CD4-positive, CD25-positive, alpha-beta regulatory T cell (primary cell): Measurements from ENCODE around the gene EXOC8. TPM values are rescaled to one million over a fixed set of nuclear protein-coding genes. Genes with fewer than 3 reads are reported as not detected.
A peak's percentile ranks its signal among the peaks of the same experiment; 100 is the strongest.
"Not testable (repeated sequence)": the region's sequence is repeated elsewhere in the genome, so short reads cannot be mapped to it uniquely, and the experiment has no call there.

Source experiments
- ATAC-seq, 2 donors: fragments of 150-1000 bp; cut with Tn5 transposase; one replicate each; pipeline ENCODE4 v1.10.0; 2021; ENCODE audit warnings: low read depth in 2 of 2, moderate number of reproducible peaks in 2 of 2, moderate library complexity in 1 of 2
- DNase-seq, 3 donors: peaks; one replicate each; pipeline versions ENCODE4 v3.0.0 to v3.0.0-alpha.2; 2012 to 2022; ENCODE audit warnings: mixed read lengths in 1 of 3
- H3K27ac ChIP-seq: one replicate; pipeline ENCODE4 v1.7.0; 2013; ENCODE audit warnings: mild to moderate bottlenecking, low read length; ENCODE audit not compliant: insufficient read depth, poor library complexity, severe bottlenecking
- H3K27me3 ChIP-seq: one replicate; pipeline ENCODE4 v1.7.0; 2013; ENCODE audit warnings: low read length; ENCODE audit not compliant: control insufficient read depth, insufficient read depth
- H3K36me3 ChIP-seq: one replicate; pipeline ENCODE4 v1.7.0; 2013; ENCODE audit warnings: mild to moderate bottlenecking, low read length, moderate library complexity; ENCODE audit not compliant: control insufficient read depth, insufficient read depth
- H3K4me1 ChIP-seq: 2 replicates; pipeline ENCODE4 v1.7.0; 2013; ENCODE audit warnings: mild to moderate bottlenecking, low read length; ENCODE audit not compliant: insufficient read depth, control insufficient read depth, poor library complexity, severe bottlenecking
- H3K4me3 ChIP-seq: one replicate; pipeline ENCODE4 v1.7.0; 2013; ENCODE audit warnings: low read depth, mild to moderate bottlenecking, low read length, moderate library complexity
- H3K9me3 ChIP-seq, 2 experiments: 1 replicate in 1 of 2; 2 replicates in 1 of 2; pipeline ENCODE4 v1.7.0; 2013; ENCODE audit warnings: low read length in 2 of 2, mild to moderate bottlenecking in 1 of 2, moderate library complexity in 1 of 2; ENCODE audit not compliant: control insufficient read depth in 2 of 2
- H3K27ac Mint-ChIP-seq, 3 donors: one replicate each; pipeline ENCODE4 v1.8.0; 2020 to 2022; ENCODE audit warnings: mild to moderate bottlenecking in 3 of 3, mixed read lengths in 3 of 3, moderate library complexity in 2 of 3
- H3K27me3 Mint-ChIP-seq: one replicate; pipeline ENCODE4 v1.8.0; 2022; ENCODE audit warnings: mild to moderate bottlenecking, mixed read lengths
- H3K36me3 Mint-ChIP-seq: one replicate; pipeline ENCODE4 v1.8.0; 2020; ENCODE audit warnings: mixed read lengths
- H3K4me1 Mint-ChIP-seq, 4 donors: one replicate each; pipeline ENCODE4 v1.8.0; 2020 to 2022; ENCODE audit warnings: mixed read lengths in 4 of 4, mild to moderate bottlenecking in 1 of 4
- H3K4me3 Mint-ChIP-seq, 4 donors: one replicate each; pipeline ENCODE4 v1.8.0; 2020 to 2022; ENCODE audit warnings: mild to moderate bottlenecking in 4 of 4, mixed read lengths in 4 of 4, moderate library complexity in 3 of 4
- H3K9me3 Mint-ChIP-seq, 7 donors: one replicate each; pipeline ENCODE4 v1.8.0; 2020 to 2022; ENCODE audit warnings: mixed read lengths in 7 of 7, mild to moderate bottlenecking in 3 of 7, moderate library complexity in 2 of 7
- polyA plus RNA-seq, 4 donors: library from polyadenylated mRNA; unstranded; fragments of 300-500 nt; fragmentation: Illumina TruSeq; gene quantifications; one replicate each; pipeline ENCODE4 v1.2.3, GENCODE V29; 2021
- total RNA-seq: library from RNA; stranded (reverse); gene quantifications from one replicate; pipeline ENCODE4 v1.2.3, GENCODE V29; 2022

Gene EXOC8
- total and polyA plus RNA-seq, 5 donors from 2014 or later, result 3.9 to 46.1 (median 4.1) TPM

DNA sequence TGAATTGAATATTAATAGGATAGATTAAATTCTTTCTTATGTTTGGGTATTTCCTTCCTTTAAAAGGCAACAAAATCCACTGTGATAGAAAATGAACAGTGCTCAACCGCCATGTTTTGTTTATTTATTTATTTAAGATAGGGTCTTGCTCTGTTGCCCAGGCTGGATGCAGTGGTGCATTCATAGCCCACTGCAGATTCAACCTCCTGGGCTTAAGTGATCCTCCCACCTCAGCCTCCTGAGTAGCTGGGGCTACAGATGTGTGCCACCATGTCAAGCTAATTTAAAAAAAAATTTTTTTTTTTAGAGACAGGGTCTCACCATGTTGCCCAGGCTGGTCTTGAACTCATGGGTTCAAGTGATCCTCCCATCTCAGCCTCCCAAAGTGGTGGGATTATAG lies 11.2 kb upstream of the EXOC8 start:
- not testable (repeated sequence) for DNase-seq, ATAC-seq, H3K27me3 Mint-ChIP-seq, H3K27me3 ChIP-seq, H3K9me3 ChIP-seq, H3K4me3 ChIP-seq, H3K27ac Mint-ChIP-seq, H3K4me1 ChIP-seq, H3K9me3 Mint-ChIP-seq, H3K27ac ChIP-seq
- peaks cover 36% of the 10 kb centered on the region for H3K36me3 Mint-ChIP-seq
- peak overlapping the region in 1 of 4 donors; percentile 58 for H3K4me3 Mint-ChIP-seq
- peaks cover 67% of the 10 kb centered on the region for H3K36me3 ChIP-seq
- peaks cover 5 to 18% (median 9%) of the 10 kb centered on the region in 4 donors for H3K4me1 Mint-ChIP-seq

DNA sequence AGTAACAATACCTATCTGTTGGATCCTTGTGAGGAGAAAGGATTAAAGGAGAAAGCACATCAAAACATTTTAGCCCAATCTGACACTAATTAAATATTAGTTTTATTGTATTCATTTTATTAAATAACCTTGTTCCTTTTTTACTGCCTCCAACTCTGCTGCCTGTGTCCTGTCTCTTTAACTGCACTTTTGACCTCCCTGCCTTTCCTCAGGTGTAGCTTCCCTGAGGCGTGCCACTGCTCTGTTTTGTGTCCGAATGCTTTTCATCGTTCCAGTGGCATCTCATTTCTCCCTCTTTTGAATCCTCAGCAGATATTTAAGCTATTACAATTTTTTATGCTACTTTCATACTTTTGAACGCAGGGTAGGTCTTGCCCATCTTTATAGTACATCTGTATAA lies 10.8 kb upstream of the EXOC8 start:
- Histone ChIP-seq H3K36me3 (peaks cover 67% of the 10 kb centered on the region), H3K4me3 (no peak overlapping the region), H3K27ac (no peak overlapping the region), H3K9me3 (no peaks in the 10 kb centered on the region), H3K27me3 (no peaks in the 10 kb centered on the region), H3K4me1 (no peaks in the 10 kb centered on the region)
- ATAC-seq (no peak), DNase-seq (no peak)
- Mint-ChIP-seq H3K36me3 (peaks cover 36% of the 10 kb centered on the region), H3K4me1 (peaks cover 7 to 22% (median 13%) of the 10 kb centered on the region in 4 donors), H3K27me3 (no peaks in the 10 kb centered on the region), H3K27ac (no peak overlapping the region), H3K4me3 (peak overlapping the region in 1 of 4 donors; percentile 58), H3K9me3 (peaks cover 0 to 1% (median 0%) of the 10 kb centered on the region in 7 donors)

DNA sequence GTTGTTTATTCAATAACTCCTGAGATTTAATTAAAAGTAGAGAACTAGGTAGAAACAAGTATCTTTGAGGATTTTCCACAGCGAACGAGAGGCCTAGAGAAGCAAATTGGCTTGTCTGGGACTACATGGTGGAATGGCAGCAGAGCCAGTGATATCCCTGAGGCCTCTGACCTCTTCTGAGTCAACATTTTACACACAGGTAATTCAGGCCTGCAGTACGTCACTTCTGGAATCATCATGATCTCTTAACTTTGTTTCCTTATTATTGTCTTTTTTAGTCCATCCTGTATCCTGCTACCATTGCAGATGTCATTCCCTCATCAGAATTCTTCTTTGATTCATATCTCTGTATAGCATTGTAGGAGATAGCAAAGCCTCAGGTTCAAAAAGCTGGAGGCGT lies 10.3 kb upstream of the EXOC8 start:
- peaks cover 9 to 27% (median 15%) of the 10 kb centered on the region in 4 donors for H3K4me1 Mint-ChIP-seq
- DNase-seq (no peak), ATAC-seq (no peak)
- peaks cover 0 to 1% (median 0%) of the 10 kb centered on the region in 7 donors for H3K9me3 Mint-ChIP-seq
- no peak overlapping the region for H3K4me3 ChIP-seq
- H3K27me3 ChIP-seq, result no peaks in the 10 kb centered on the region
- H3K27ac ChIP-seq, result no peak overlapping the region
- H3K9me3 ChIP-seq, result no peaks in the 10 kb centered on the region
- peak overlapping the region in 1 of 3 donors; percentile 26 for H3K27ac Mint-ChIP-seq
- no peaks in the 10 kb centered on the region for H3K27me3 Mint-ChIP-seq
- H3K4me1 ChIP-seq, result no peaks in the 10 kb centered on the region
- no peak overlapping the region for H3K4me3 Mint-ChIP-seq
- peaks cover 38% of the 10 kb centered on the region for H3K36me3 Mint-ChIP-seq
- peaks cover 63% of the 10 kb centered on the region for H3K36me3 ChIP-seq

DNA sequence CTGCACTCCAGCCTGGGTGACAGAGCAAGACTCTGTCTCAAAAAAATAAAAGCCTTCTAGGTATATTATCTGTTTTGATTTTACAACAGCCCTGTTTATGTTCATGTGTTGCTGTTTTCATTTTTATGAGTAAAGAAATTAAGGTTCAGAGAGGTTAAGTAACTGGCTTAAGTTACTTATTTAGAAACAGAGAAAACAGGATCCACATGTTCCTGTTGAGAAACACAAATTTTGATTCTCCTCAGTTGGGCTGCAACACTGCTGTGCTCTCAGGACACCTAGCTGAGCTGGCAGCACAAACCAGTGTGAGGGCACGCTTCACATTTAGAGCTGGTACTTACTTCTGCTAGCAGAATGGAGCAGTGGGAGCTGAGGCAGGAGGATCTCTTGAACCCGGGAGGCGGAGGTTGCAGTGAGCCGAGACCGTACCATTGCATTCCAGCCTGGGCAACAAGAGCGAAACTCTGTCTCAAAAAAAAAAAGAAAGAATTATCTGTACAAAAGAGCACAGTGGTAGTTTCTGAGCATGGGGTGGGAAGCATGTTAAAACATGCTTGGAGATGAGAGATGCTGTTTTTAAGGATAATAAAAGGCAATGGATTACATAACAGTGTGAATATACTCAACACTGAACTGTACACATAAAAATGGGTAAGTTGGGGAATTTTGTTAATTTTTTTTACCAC lies 2.8 kb upstream of the EXOC8 start:
- no peak for DNase-seq
- Histone ChIP-seq H3K4me1 (peaks cover 31% of the 10 kb centered on the region), H3K9me3 (no peaks in the 10 kb centered on the region), H3K27ac (no peak overlapping the region), H3K27me3 (no peaks in the 10 kb centered on the region), H3K4me3 (no peak overlapping the region), H3K36me3 (peaks cover 8% of the 10 kb centered on the region)
- peaks cover 4% of the 10 kb centered on the region for H3K27me3 Mint-ChIP-seq
- H3K27ac Mint-ChIP-seq, result peak overlapping the region in 1 of 3 donors; percentile 32
- ATAC-seq, result no peak
- peak overlapping the region in 3 of 4 donors; percentile 1 to 22 (median 19) for H3K4me3 Mint-ChIP-seq
- peaks cover 33% of the 10 kb centered on the region for H3K36me3 Mint-ChIP-seq
- peaks cover 37 to 71% (median 51%) of the 10 kb centered on the region in 4 donors for H3K4me1 Mint-ChIP-seq
- peaks cover 0 to 3% (median 0%) of the 10 kb centered on the region in 7 donors for H3K9me3 Mint-ChIP-seq

DNA sequence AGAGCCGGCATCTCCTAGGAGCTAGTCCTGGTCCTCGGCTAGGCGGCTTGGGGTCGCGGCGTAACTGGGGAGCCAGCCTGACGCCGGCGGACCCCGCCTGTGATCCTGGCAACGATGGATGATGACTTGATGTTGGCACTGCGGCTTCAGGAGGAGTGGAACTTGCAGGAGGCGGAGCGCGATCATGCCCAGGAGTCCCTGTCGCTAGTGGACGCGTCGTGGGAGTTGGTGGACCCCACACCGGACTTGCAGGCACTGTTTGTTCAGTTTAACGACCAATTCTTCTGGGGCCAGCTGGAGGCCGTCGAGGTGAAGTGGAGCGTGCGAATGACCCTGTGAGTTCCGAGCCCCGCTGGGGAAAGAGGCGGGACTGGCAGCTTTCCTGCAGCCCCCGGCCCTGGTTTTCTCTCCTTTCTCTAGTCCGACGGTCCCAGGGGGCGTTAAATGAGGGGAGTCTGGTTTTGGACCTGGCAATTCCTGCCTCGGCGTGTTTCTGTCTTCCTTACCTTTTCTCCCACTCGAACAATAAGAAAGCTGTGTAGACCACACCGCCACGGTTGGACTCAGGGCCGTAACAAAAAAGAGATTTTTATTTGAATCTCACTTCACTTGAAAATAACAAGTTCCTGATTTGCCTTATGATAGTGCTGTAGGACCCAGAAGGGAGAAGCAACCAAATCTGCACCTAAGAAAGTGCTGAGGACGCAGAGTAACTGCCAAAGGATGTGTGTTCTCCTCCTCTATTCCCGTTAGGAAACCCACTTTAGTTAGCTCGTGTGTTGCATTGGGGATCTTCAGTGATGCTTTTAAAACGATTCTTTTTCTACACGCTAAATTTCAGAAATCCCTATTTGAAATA lies 847 bp upstream of the EXOC8 start, which contains the start of gene SPRTN:
Gene SPRTN (plus strand): TSS at position 24 of the 859 bp plus-strand sequence. CDS start 91 bp downstream, at position 115.
- H3K36me3 Mint-ChIP-seq, result peaks cover 30% of the 10 kb centered on the region
- H3K4me1 ChIP-seq, result peaks cover 50% of the 10 kb centered on the region
- peaks cover 0 to 3% (median 0%) of the 10 kb centered on the region in 7 donors for H3K9me3 Mint-ChIP-seq
- H3K27me3 ChIP-seq, result no peaks in the 10 kb centered on the region
- peak within 1 kb of the TSS; percentile 100 for H3K27ac Mint-ChIP-seq
- ATAC-seq (peak in 1 of 2 donors; percentile 2), DNase-seq (no peak)
- peaks cover 40 to 75% (median 56%) of the 10 kb centered on the region in 4 donors for H3K4me1 Mint-ChIP-seq
- H3K36me3 ChIP-seq, result peaks cover 8% of the 10 kb centered on the region
- H3K27me3 Mint-ChIP-seq, result peaks cover 4% of the 10 kb centered on the region
- H3K4me3 ChIP-seq, result peak within 1 kb of the TSS; percentile 94
- H3K27ac ChIP-seq, result peak within 1 kb of the TSS; percentile 98
- no peaks in the 10 kb centered on the region for H3K9me3 ChIP-seq
- peak within 1 kb of the TSS; percentile 97 to 100 (median 100) for H3K4me3 Mint-ChIP-seq

DNA sequence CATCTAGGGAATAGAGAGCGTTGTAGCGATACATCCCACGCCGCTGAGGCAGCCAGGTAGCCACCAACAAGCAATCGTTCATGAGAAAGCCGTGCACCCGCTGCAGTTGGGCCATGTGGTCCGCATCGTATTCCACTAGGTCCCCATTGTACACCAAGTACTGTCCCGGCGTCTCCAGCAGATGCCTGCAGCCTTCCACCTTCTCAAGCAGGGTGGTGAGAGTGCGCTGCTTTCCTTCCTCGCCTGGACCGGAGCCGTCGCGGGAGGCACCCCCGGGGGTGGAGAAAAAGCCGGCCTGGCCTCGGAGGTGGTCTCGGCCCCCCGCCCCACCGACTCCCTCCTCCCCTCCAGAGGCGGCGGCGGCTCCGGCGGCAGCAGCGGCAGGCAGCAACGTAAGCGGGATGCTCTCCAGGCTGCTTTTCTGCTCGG lies 595 bp downstream of the EXOC8 start:
- DNase-seq, result peak in 1 of 3 donors; percentile 49
- Histone ChIP-seq H3K27ac (peak overlapping the region; percentile 98), H3K4me3 (peak overlapping the region; percentile 94), H3K36me3 (peaks cover 12% of the 10 kb centered on the region), H3K9me3 (no peaks in the 10 kb centered on the region), H3K27me3 (no peaks in the 10 kb centered on the region), H3K4me1 (peaks cover 63% of the 10 kb centered on the region)
- Mint-ChIP-seq H3K36me3 (peaks cover 34% of the 10 kb centered on the region), H3K4me3 (peak overlapping the region; percentile 97 to 100 (median 100)), H3K27ac (peak overlapping the region; percentile 100), H3K4me1 (peaks cover 45 to 84% (median 64%) of the 10 kb centered on the region in 4 donors), H3K27me3 (peaks cover 4% of the 10 kb centered on the region), H3K9me3 (peaks cover 0 to 3% (median 0%) of the 10 kb centered on the region in 7 donors)
- peak; percentile 0 for ATAC-seq

DNA sequence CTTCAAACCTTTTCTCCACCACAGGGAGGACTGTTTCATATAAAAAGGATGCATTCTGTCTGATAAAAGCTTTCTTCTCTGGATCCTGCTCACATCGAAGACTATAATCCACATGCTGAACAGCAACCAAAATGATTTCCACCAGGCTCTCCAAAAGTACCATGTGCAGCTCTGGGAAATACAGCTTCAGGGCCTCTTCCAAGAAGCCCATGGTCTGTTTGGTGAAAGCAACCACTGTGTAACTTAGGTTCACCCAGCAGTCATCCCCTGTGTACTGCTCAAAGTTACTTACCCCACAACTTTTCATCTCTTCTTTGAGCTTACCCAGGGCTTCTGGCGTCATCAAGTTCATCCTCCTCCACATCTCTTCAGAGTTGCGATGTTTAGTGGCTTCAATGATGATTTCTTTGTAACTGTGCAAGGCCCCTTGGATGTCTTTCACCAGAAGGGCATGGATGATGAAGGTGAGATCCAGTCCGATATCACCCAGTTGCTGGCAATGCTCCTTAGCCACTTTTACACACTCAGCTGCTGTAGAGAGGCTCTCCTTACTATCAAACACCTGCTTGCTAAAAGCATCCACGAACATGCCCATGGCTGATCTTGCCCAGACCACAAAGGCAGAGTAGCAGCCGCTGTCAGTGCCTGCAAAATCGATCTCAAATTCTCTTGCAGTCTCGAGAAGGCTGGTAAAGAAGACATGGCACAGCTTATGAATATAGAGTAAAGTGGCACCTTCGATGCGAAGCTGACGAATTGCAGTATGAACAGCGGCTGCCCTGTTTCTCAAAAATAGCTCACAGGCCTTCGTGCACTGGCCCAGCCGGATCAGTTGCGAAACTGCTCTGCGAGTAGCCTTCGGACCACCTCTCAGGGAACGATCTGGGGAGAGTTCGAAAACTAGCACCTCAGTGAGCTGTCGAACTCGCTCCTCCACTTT lies 1.7 kb downstream of the EXOC8 start:
- peaks cover 63% of the 10 kb centered on the region for H3K4me1 ChIP-seq
- H3K36me3 ChIP-seq, result peaks cover 6% of the 10 kb centered on the region
- Mint-ChIP-seq H3K27me3 (peaks cover 4% of the 10 kb centered on the region), H3K4me1 (peaks cover 50 to 90% (median 73%) of the 10 kb centered on the region in 4 donors), H3K27ac (peak overlapping the region; percentile 32 to 100 (median 88)), H3K4me3 (peak overlapping the region; percentile 97 to 100 (median 100)), H3K9me3 (peaks cover 0 to 3% (median 0%) of the 10 kb centered on the region in 7 donors), H3K36me3 (peaks cover 35% of the 10 kb centered on the region)
- DNase-seq (peak in 1 of 3 donors; percentile 60), ATAC-seq (no peak)
- H3K27ac ChIP-seq, result no peak overlapping the region
- peak overlapping the region; percentile 94 for H3K4me3 ChIP-seq
- no peaks in the 10 kb centered on the region for H3K27me3 ChIP-seq
- H3K9me3 ChIP-seq, result no peaks in the 10 kb centered on the region
